ENCODE measurements around the gene HOXC6. TPM values are rescaled to one million over a fixed set of nuclear protein-coding genes. Genes with fewer than 3 reads are reported as not detected.
A peak's percentile ranks its signal among the peaks of the same experiment; 100 is the strongest.

HOXC6 gene
- total and polyA plus RNA-seq, 9 of the 15 experiments (the other 6 are each of a cell fraction or from before 2014, with no cell fraction given) = 0.06 to 4.0 (median 1.4) TPM

DNA sequence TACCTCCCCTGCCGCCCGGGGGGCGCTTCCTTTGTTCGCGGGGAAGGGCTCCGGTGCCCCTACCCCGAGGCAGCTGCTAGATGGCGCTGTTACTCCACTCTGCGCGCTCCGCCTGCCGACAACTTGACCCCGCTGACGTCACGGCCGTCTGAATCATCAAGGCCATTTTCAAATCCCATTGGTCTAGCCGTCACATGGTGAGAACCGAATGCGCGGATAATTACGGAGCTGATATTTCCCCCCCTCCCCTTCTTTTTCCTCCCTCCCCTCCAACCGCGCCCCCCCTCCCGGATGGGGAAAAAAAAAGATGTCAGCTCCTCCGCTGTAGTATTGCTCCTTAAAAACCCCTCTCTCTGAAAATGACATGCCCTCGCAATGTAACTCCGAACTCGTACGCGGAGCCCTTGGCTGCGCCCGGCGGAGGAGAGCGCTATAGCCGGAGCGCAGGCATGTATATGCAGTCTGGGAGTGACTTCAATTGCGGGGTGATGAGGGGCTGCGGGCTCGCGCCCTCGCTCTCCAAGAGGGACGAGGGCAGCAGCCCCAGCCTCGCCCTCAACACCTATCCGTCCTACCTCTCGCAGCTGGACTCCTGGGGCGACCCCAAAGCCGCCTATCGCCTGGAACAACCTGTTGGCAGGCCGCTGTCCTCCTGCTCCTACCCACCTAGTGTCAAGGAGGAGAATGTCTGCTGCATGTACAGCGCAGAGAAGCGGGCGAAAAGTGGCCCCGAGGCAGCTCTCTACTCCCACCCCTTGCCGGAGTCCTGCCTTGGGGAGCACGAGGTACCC lies 43.1 kb upstream of the HOXC6 start, which contains the start of gene HOXC10:
Gene HOXC10 (plus strand): TSS at position 246 of the 791 bp plus-strand sequence. CDS start 114 bp downstream, at position 360.
- intact Hi-C loops (cut with micrococcal nuclease) (loop anchor here (1.0 to 10.0 kb wide), 3 partner anchors 20 to 380 kb away; partner anchors contain the start of gene GPR84), in situ Hi-C loops (cut with MboI) (loop anchor here (5.0 to 10.0 kb wide), 2 partner anchors 217 to 380 kb away; partner anchors contain the start of gene GPR84)
- H3K79me2 ChIP-seq (ENCODE audit: control insufficient read depth, insufficient read depth, low read length) = no peaks in the 10 kb centered on the region
- peak within 1 kb of the TSS; percentile 46; the same call in 1 of the 2 replicates for H3K4me2 ChIP-seq (ENCODE audit: insufficient read depth, low read length)
- peaks cover 29 to 43% of the 10 kb centered on the region in 2 experiments for H3K4me1 ChIP-seq (replicated peaks in 1 of 2; ENCODE audit: control insufficient read depth in 2 of 2, insufficient read depth in 2 of 2, low read length in 2 of 2)
- H2AFZ ChIP-seq (ENCODE audit: low read depth, low read length) = peak within 1 kb of the TSS; percentile 78
- no peaks in the 10 kb centered on the region for H3K9me3 ChIP-seq (replicated peaks; ENCODE audit: control insufficient read depth, insufficient read depth, low read depth, low read length)
- no peaks in the 10 kb centered on the region for H4K20me1 ChIP-seq (replicated peaks; ENCODE audit: control insufficient read depth, insufficient read depth, low read length)
- ChIA-PET CTCF (ENCODE audit: low intra/inter-chr PET ratio) (interaction anchor here (1.1 to 3.9 kb wide), 8 partner anchors 19 to 395 kb away, joined by 3 to 26 read pairs (median 8); no protein-coding TSS in a partner anchor), POLR2A (interaction anchor here (0.9 to 1.2 kb wide), 3 partner anchors 16 to 266 kb away, joined by 3 to 4 read pairs (median 3); no protein-coding TSS in a partner anchor)
- H3K9me1 ChIP-seq (ENCODE audit: control insufficient read depth, insufficient read depth, low read length) = no peaks in the 10 kb centered on the region
- peaks cover 18 to 21% of the 10 kb centered on the region in 2 experiments for H3K27me3 ChIP-seq (ENCODE audit: control insufficient read depth in 2 of 2, insufficient read depth in 2 of 2, low read length in 2 of 2)
- H3K9ac ChIP-seq (ENCODE audit: insufficient read depth in 1 of 2, low read depth in 2 of 2, low read length in 2 of 2) = peak within 1 kb of the TSS in 1 of 2 experiments; percentile 10; a peak in 2 of 4 replicates
- peak; percentile 80 for ATAC-seq
- BruUV-seq (replicated peaks) = no TSS peak
- 53% methylated on average over 33 of the region's 55 CpGs for WGBS (ENCODE audit: insufficient coverage, low coverage, missing lambda C conversion rate)
- H3K27ac ChIP-seq (ENCODE audit: extremely low read depth, low read depth, low read length) = no peak within 1 kb of the TSS
- H3K36me3 ChIP-seq (ENCODE audit: control insufficient read depth, insufficient read depth, low read length) = no peaks in the 10 kb centered on the region
- no peak within 1 kb of the TSS; the same call in 1 of the 2 replicates for H3K4me3 ChIP-seq
- peak; percentile 99 for FAIRE-seq
- DNase-seq (ENCODE audit: extremely low read depth in 1 of 4, low spot score in 3 of 4) = peak; percentile 91 to 97 (median 92)
- TF ChIP-seq USF1 (CRISPR knock-in tag; IDR thresholded peaks at IDR 0.05) = peak; percentile 83
- no peak for TF ChIP-seq NFATC3 (IDR thresholded peaks at IDR 0.05)
- TF ChIP-seq ZNF12 (CRISPR knock-in tag; IDR thresholded peaks at IDR 0.05) = no peak
- peak; percentile 42; the same call in 1 of the 2 replicates for TF ChIP-seq L3MBTL2 (IDR thresholded peaks at IDR 0.05)
- TF ChIP-seq ZBTB40 (IDR thresholded peaks at IDR 0.05) = no peak
- TF ChIP-seq ZBTB40 (CRISPR knock-in tag; IDR thresholded peaks at IDR 0.05) = no peak
- TF ChIP-seq FOSL1 (tag; conservative IDR thresholded peaks at IDR 0.05) = peak; percentile 89
- no peak for TF ChIP-seq RNF2 (IDR thresholded peaks at IDR 0.05)
- no peak for TF ChIP-seq PURB (CRISPR knock-in tag; IDR thresholded peaks at IDR 0.05; ENCODE audit: low read depth)
- TF ChIP-seq ATF1 (CRISPR knock-in tag; IDR thresholded peaks at IDR 0.05) = peak; percentile 63
- peak; percentile 79 for TF ChIP-seq ATF1 (tag; IDR thresholded peaks at IDR 0.05)
